GM13977 (cell line): Measurements from ENCODE around the gene AP4E1.

Experiments used
- DNase-seq: peaks from one replicate; pipeline ENCODE4 v3.0.0; 2012; ENCODE audit warnings: low spot score
- in situ Hi-C: fragments of 300-500 bp; cut with MboI; formaldehyde crosslinking; loops from one replicate; pipeline ENCODE4 v1.12.0; 2022; ENCODE audit warnings: low sequenced_read_pairs, low pct_unique_long_range_greater_than_20kb, mixed read lengths, inconsistent platforms; ENCODE audit not compliant: unreplicated experiment
- TF ChIP-seq, protein P1 (sequence below): IDR thresholded peaks from 2 replicates; pipeline ENCODE4 v1.5.1; 2012; ENCODE audit warnings: mild to moderate bottlenecking, control low read depth; ENCODE audit not compliant: insufficient read depth; ENCODE audit errors: extremely low read depth, missing control alignments

Gene AP4E1

DNA sequence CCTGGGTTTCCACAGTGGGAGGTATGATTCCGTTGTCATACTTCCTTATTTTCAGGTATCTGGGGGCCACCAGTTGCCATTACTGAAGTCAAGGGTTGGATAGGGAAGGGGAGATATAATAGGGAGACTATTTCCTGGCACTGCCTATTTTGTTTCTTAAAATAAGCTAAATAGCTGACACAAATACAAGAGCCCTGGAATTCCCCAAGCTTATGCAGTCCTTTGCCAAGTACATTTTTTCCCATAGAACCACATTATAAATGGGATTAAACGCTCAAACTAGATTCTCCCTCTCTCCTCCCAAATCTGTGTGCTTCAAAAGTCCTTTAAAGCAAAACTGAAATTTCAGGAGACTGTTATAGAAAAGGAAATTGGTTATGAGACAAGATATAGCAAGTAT, 68.7 kb downstream of the AP4E1 start:
- DNase-seq = no peak
- in situ Hi-C loops = no loop called here
- TF ChIP-seq, protein P1, sequence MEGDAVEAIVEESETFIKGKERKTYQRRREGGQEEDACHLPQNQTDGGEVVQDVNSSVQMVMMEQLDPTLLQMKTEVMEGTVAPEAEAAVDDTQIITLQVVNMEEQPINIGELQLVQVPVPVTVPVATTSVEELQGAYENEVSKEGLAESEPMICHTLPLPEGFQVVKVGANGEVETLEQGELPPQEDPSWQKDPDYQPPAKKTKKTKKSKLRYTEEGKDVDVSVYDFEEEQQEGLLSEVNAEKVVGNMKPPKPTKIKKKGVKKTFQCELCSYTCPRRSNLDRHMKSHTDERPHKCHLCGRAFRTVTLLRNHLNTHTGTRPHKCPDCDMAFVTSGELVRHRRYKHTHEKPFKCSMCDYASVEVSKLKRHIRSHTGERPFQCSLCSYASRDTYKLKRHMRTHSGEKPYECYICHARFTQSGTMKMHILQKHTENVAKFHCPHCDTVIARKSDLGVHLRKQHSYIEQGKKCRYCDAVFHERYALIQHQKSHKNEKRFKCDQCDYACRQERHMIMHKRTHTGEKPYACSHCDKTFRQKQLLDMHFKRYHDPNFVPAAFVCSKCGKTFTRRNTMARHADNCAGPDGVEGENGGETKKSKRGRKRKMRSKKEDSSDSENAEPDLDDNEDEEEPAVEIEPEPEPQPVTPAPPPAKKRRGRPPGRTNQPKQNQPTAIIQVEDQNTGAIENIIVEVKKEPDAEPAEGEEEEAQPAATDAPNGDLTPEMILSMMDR = no peak

DNA sequence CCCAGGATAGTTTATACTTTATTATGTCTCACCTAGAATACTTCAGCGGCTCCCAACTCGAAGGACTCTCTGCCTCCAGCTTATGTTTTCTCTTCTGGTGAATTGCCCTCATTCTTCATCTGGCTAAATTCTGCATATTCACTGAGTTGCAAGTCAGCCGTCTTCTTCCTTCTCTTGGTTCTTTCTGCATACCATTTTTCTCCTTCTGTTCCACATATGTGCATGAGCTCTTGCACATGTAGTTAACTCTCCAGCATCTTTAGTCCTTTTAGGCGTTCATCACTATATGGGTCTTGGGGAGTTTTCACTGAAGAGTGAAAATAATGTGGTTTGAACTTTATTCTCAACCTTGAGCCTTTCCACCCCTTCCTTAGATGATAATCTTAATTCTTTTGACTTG, 70.1 kb downstream of the AP4E1 start:
- no peak for DNase-seq
- TF ChIP-seq, protein P1 = no peak
- in situ Hi-C loops = no loop called here

DNA sequence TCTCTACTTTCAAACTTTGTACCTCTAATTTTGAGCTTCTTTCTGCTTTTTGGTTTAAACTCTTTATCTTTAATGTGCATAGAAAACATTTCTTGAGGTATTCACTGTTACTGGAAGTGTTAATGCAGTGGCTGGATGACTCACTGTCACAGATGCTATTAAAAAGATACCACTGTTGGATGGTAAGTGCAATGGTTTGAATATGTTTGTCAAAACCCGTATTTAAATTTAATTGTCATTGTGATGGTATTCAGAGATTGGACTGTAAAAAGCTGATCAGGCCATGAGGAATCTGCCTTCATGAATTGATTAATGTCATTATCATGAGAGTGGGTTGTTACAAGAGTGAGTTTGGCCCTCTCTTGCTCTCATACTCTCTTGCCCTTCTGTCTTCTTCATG, 70.6 kb downstream of the AP4E1 start:
- no peak for DNase-seq
- TF ChIP-seq, protein P1 = no peak
- in situ Hi-C loops = no loop called here

DNA sequence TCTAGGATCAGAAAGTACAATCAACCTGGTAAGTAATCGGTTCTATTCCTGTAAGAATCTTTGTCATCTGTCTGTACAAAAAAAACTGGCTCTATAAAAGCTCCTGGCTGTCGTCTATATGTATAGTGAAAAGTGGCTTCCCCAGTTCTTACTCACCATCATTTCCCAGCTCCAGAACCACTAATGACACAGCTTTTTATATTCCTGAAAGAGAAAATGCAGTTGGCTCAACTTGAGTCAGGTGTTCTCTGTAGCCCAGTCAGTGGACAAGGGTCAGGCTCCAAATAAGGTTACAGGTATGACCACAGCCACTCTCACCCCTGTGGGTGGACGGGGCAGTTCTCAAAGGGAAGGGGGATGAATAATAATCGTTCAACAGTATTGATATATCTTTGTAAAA, 85.1 kb downstream of the AP4E1 start:
- no peak for DNase-seq
- TF ChIP-seq, protein P1 = no peak
- in situ Hi-C loops = no loop called here

DNA sequence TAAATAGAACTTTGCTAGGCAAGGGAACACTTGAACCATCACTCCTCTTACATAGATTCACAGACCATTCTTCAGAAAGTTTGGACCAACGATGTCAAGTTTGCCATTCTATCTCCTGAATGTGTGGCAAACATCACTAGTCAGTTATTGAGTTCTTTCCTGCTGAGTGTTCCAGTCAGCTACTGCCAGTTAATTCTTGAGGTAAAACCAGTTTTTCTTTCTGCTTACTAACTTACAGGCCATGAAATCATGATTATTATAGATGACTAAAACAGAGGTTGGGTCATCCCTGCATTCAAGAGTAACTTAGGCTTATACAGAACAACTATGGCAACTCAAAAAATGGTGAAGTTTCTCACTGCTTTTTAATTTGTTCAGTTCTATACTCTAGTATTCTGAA, 88.2 kb downstream of the AP4E1 start:
- in situ Hi-C loops = no loop called here

DNA sequence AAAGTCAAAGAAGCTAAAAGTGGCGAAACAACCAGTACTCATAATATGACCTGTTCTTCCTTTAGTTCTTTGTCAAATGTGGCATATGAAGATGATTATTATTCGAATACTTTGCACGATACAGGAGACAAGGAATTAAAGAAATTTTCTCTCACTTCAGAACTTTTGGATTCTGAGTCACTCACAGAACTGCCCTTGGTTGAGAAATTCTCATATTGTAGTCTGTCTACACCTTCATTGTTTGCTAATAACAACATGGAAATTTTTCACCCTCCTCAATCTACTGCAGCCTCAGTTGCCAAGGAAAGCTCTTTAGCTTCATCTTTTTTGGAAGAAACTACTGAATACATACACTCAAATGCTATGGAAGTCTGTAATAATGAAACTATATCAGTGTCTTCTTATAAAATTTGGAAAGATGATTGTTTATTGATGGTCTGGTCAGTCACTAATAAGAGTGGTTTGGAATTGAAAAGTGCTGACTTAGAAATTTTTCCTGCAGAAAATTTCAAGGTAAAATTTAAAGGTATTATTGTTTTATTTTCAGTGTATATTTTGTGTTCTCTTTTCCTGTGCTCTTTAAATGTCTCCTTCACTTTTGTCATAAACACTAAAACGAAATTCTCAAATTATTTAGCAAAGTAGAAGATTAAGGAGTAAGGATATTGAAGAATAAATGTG, 89.0 kb downstream of the AP4E1 start:
- in situ Hi-C loops = no loop called here
- no peak for DNase-seq
- TF ChIP-seq, protein P1 = no peak

More for the DNA sequence above, 88.2 kb downstream of the AP4E1 start:
- no peak for DNase-seq
- TF ChIP-seq, protein P1 = no peak
